ENCODE data around the gene ST3GAL6. TPM values are rescaled to one million over a fixed set of nuclear protein-coding genes. Genes with fewer than 3 reads are reported as not detected.

ST3GAL6 gene
- total RNA-seq, 4 donors from 2014 or later: 7.4 to 15.0 (median 11.3) TPM

- intact Hi-C loops (cut with DNase I; ENCODE audit: low total_unique reads) (no loop called here), in situ Hi-C loops (cut with MboI; ENCODE audit: low sequenced_read_pairs in 4 of 4) (no loop called here)
- Histone ChIP-seq H3K4me3 (no peak overlapping the region), H3K4me1 (peaks cover 0 to 7% of the 10 kb centered on the region in 2 donors), H3K27me3 (no peaks in the 10 kb centered on the region), H3K36me3 (no peaks in the 10 kb centered on the region), H3K27ac (no peak overlapping the region), H3K9me3 (no peaks in the 10 kb centered on the region)
- DNase-seq (no peak), ATAC-seq (no peak)
- TF ChIP-seq CTCF (IDR thresholded peaks at IDR 0.05 in 4 of 5, conservative IDR thresholded peaks at IDR 0.05 in 1 of 5) (no peak), POLR2A (IDR thresholded peaks at IDR 0.05) (no peak)
Measured at GRCh38 chr3:98778383-98778782, 15.2 kb downstream of the ST3GAL6 start.

- in situ Hi-C loops (cut with MboI; ENCODE audit: low sequenced_read_pairs in 4 of 4): no loop called here
- TF ChIP-seq POLR2A (IDR thresholded peaks at IDR 0.05) (no peak), CTCF (IDR thresholded peaks at IDR 0.05 in 4 of 5, conservative IDR thresholded peaks at IDR 0.05 in 1 of 5) (no peak)
- H3K36me3 ChIP-seq: no peaks in the 10 kb centered on the region
- H3K4me3 ChIP-seq: no peak overlapping the region
- H3K27me3 ChIP-seq: no peaks in the 10 kb centered on the region
- DNase-seq: no peak
- ATAC-seq: peak; percentile 51 to 56
- H3K4me1 ChIP-seq: peaks cover 0 to 9% of the 10 kb centered on the region in 2 donors
- intact Hi-C loops (cut with DNase I; ENCODE audit: low total_unique reads): no loop called here
- no peak overlapping the region for H3K27ac ChIP-seq
- no peaks in the 10 kb centered on the region for H3K9me3 ChIP-seq
Measured at GRCh38 chr3:98778852-98779413, 15.8 kb downstream of the ST3GAL6 start.

GRCh38 chr3:98779541-98780335 is 16.6 kb downstream of the ST3GAL6 start:
- DNase-seq (no peak), ATAC-seq (no peak)
- in situ Hi-C loops (cut with MboI; ENCODE audit: low sequenced_read_pairs in 4 of 4): no loop called here
- Histone ChIP-seq H3K27me3 (no peaks in the 10 kb centered on the region), H3K4me3 (no peak overlapping the region), H3K27ac (no peak overlapping the region), H3K9me3 (no peaks in the 10 kb centered on the region), H3K4me1 (peaks cover 5 to 17% of the 10 kb centered on the region in 2 donors), H3K36me3 (no peaks in the 10 kb centered on the region)
- TF ChIP-seq CTCF (IDR thresholded peaks at IDR 0.05 in 4 of 5, conservative IDR thresholded peaks at IDR 0.05 in 1 of 5) (no peak), POLR2A (IDR thresholded peaks at IDR 0.05) (no peak)
- intact Hi-C loops (cut with DNase I; ENCODE audit: low total_unique reads): no loop called here

- in situ Hi-C loops (cut with MboI; ENCODE audit: low sequenced_read_pairs in 4 of 4): no loop called here
- TF ChIP-seq POLR2A (IDR thresholded peaks at IDR 0.05) (no peak), CTCF (IDR thresholded peaks at IDR 0.05 in 4 of 5, conservative IDR thresholded peaks at IDR 0.05 in 1 of 5) (no peak)
Measured at GRCh38 chr3:98780343-98780742, 17.2 kb downstream of the ST3GAL6 start.

More at GRCh38 chr3:98780343-98780742, 17.2 kb downstream of the ST3GAL6 start:
- Histone ChIP-seq H3K4me1 (peaks cover 7 to 23% of the 10 kb centered on the region in 2 donors), H3K4me3 (no peak overlapping the region), H3K9me3 (no peaks in the 10 kb centered on the region), H3K27me3 (no peaks in the 10 kb centered on the region), H3K27ac (no peak overlapping the region), H3K36me3 (no peaks in the 10 kb centered on the region)
- DNase-seq: no peak
- no peak for ATAC-seq
- intact Hi-C loops (cut with DNase I; ENCODE audit: low total_unique reads): no loop called here

All from gastrocnemius medialis (tissue), 4 donors.